Left renal pelvis (tissue), 4 donors: ENCODE results near the gene BICRA. TPM values are rescaled to one million over a fixed set of nuclear protein-coding genes. Genes with fewer than 3 reads are reported as not detected.
"Not testable (repeated sequence)": the region's sequence is repeated elsewhere in the genome, so short reads cannot be mapped to it uniquely, and the experiment has no call there.

Source experiments
- DNase-seq, 4 donors: peaks; one replicate each; pipeline ENCODE4 v3.0.0-alpha.2; 2013; ENCODE audit warnings: low read depth in 4 of 4, low spot score in 3 of 4
- polyA plus RNA-seq, 4 donors: library from polyadenylated mRNA; unstranded; fragments of 120-200 nt; gene quantifications; one replicate each; pipeline ENCODE4 v1.2.1, GENCODE V29; 2013; ENCODE audit not compliant: insufficient read length in 4 of 4

BICRA gene
- polyA plus RNA-seq, 4 donors, result 11.0 to 18.0 (median 13.2) TPM

GRCh38 chr19:47626238-47626637, 17.3 kb downstream of the BICRA start:
- DNase-seq, result no peak

GRCh38 chr19:47628078-47628771, 19.3 kb downstream of the BICRA start:
- DNase-seq, result no peak

GRCh38 chr19:47630594-47630993, 21.7 kb downstream of the BICRA start:
- no peak for DNase-seq

DNA sequence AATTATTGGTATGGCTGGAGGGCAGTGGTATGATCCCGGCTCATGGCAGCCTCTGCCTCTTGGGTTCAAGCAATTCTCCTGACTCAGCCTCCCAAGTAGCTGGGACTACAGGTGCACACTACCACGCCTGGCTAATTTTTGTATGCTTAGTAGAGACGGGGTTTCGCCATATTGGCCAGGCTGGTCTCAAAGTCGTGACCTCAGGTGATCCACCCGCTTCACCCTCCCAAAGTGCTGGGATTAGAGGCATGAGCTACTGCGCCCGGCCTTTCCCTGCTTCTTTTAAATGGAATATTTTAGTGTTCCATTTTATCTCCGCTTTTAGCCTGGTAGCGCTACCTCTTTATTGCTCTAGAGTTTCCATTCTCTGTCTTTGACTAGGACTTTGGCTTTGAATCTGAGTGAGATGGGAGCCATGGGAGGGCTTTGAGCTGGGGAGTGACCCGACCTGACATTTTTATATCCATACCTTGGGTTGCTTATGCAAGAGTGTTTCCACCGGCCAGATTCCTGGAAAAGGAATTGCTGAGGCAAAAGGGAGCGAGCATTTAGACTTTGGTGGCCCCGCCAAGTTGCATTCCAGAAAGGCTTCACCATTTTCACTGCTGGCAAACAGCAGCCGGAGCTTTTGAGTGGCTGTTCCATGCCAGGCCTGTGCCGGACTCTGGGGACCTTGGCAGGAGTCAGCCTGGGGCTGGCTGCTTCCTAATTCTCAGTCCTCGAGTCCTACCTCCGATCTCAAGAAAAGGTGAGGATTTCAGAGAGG, 22.9 kb downstream of the BICRA start:
- DNase-seq, result no peak

DNA sequence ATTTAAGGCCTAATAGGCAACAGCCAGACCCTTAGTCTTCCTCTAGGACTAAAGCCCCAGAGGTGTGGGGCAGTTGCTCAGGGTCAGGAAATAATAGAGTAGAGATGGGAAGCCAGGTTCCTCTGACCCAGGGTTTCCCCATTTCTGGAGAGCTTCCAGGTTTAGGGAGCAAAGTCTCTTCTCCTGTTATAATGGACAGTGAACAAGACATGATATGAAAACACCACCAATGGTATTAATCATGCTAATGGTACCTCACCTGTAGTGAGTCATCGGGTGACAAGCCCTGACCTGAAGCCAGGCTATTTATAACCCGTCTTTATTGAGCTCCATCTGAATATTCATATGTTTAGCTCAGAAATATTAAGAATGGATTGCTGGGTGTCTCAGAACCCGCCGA, 24.6 kb downstream of the BICRA start:
- no peak for DNase-seq

DNA sequence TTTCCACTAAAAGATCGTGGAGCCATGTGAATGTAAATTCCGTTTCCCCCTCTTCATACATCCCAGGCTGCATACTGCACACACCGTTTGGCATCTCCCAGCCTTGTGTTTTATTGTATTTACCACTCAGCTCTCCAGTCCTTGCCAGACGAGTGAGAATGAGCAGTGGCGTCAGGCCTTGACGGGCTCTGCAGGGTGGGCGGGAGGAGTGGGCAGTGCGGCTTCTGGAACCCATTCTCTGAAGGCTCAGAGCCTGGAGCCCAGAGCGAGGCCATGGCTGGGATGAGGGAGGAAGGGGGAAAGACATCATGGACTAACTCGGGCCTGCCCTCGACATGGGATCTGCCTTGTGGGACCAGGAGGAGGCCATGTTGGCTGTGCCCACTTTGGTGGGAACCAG, 25.1 kb downstream of the BICRA start:
- DNase-seq, result no peak

- DNase-seq, result not testable (repeated sequence)
Measured at GRCh38 chr19:47635152-47635754, 26.3 kb downstream of the BICRA start.

DNA sequence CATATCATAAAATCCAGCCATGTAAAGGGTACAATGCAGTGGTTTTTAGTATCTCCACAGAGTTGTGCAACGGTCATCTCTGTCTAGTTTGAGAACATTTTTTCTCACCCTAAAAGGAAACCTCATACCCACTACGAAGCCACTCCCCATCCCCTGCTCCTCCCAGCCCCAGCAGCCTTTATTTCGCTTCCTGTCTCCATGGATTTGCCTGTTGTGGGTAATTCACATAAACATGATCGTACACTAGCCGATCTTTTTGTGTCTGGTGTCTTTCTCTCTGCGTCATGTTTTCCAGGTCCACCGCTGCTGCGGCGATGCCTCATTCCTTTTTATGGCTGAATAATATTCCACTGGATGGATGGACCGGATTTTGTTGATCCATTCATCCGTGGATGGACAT, 28.6 kb downstream of the BICRA start:
- DNase-seq, result no peak

GRCh38 chr19:47641891-47642485, 33.1 kb downstream of the BICRA start:
- DNase-seq, result no peak

GRCh38 chr19:47643281-47643680, 34.3 kb downstream of the BICRA start:
- DNase-seq, result no peak

GRCh38 chr19:47644199-47644598, 35.3 kb downstream of the BICRA start:
- DNase-seq, result no peak

GRCh38 chr19:47644743-47645482, 36.0 kb downstream of the BICRA start:
- no peak for DNase-seq

GRCh38 chr19:47646924-47647323, 38.0 kb downstream of the BICRA start:
- no peak for DNase-seq

DNA sequence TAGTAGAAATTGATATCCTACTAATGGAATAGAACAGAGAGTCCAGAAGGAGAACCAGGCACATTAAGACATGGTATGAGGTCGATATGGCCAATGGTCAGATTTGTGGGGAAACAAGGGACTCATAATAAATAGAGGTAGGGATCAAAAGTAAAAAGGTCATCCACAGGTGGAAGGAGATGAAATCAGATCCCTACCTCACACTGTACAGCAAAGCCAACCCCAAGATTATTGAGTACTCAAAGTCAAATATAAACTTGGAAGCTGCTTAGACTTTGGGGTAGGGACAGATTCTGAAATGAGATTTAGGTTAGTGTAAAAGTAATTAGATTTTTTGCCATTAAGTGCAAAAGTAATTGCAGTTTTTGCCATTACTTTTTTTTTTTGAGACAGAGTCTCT, 40.7 kb downstream of the BICRA start:
- no peak for DNase-seq

DNA sequence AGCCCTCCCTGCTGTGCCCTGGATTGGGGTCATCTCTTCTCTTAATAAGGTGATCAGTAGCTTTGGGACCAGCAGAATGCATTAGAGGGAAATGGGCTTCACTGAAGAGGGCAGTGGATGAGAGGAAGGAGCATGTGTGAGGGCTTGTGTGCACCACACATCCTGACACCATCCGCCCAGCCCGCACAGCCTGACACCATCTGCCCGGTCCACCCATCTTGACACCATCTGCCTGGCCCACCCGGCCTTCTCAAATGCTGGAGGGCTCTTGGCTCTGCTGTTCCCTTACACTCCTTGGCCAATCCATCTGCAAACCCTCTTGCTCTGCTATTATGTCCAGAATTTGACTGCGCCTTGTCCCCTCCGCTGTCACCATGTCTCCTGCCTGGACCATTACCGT, 41.8 kb downstream of the BICRA start:
- no peak for DNase-seq

DNA sequence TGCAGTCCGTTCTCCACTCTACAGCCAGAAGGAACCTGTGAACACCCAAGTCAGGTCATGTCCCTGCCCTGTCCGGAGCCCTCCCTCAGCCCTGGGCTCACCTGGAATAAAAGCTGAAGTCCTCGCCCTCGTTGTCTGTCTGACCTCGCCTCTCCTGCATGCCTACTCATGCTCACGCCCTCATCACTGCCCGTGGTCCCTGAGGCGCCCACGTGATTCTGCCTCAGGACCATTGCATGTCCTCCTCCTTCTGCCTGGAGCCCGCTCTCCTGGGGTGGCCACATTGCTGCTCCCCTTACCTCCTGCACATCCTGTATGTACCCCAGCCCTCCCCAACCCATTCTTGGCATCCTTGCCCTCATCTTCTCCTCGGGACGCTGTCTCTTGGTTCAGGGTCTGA, 42.2 kb downstream of the BICRA start:
- no peak for DNase-seq

- no peak for DNase-seq
Measured at GRCh38 chr19:47651691-47652090, 42.8 kb downstream of the BICRA start.

DNA sequence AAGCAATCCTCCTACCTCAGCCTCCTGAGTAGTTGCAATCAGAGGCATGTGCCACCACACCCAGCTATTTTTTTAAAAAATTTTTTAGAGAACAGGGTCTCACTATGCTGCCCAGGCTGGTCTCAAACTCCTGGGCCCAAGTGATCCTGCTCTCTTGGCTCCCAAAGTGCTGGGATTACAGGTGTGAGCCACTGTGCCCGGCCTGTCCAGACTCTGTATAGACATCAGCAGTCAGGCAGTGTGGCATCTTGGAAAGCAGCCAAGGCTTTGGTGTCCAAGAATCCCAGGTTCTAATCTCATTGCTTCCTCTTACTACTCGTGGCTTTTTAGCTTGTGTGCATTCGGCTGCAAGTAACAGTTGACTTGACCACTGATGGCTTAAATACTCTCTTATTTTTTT, 43.4 kb downstream of the BICRA start:
- DNase-seq, result no peak

DNA sequence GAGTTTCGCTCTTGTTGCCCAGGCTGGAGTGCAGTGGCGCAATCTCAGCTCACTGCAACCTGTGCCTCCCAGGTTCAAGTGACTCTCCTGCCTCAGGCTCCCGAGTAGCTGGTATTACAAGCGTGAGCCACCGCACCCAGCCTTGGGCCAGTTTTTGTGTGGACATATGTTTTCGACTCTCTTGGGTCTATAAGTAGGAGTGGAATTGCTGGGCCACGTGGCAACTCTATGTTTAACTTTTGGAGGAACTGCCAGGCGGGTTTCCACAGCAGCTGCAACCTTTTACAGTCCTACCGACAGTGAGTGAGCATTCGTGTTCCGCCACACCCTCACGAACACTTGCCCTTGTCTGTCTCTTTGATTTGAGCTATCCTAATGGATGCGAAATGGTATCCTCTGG, 44.9 kb downstream of the BICRA start:
- DNase-seq, result no peak

DNA sequence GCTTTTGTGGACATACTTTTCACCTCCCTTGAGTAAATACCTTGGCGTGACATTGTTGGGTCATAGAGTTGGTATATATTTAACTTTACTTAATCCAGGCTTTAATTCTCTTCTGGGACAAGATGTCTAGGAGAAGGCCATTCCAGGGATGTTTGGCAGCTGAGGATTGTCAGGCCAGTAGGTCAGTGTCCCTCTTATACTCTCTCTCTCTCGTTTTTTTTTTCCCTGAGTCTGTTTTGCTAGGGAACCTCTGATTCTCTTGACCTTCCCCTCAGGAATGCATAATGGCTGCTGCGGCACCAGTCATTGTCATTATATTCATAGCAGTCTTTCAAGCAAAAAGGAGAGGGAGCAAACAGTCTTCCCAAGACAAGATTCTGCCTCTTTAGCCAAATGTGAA, 48.8 kb downstream of the BICRA start:
- no peak for DNase-seq
